ENCODE results near the gene ZNF280A.

The ZNF280A gene

DNA sequence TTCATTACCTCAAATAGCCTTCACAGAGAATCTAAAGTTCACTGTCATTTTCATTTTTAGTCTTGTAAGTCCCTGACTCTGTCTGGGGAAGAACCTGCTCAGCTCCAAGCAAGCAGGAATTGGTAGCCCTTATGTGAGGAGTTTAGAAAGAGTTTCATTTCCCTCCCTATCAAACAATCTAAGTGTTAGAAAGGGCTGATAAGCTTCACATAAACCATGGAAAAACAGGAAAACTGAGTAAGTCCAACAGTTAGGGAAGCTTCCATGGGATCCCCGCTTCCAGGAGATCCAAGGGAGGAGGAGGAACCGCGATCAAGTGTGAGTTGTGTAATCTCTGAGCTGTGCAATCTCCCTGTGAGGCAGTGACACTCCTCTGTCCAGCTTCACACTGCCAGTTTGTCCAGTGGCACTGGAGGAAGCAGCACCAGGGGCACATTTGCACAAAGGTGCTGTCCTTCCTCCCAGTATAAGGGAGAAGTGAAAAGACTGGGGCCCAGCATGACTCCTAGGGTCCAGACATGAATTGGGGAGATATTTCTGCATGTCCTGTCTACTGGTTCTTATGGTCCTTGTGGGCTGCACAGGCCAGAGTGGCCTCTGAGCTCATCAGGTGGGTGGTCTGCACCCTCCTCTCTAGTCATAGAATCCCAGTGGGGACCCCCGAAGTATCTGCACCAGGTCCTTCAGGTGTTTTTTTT, 34.7 kb upstream of the ZNF280A start:
- Histone ChIP-seq H3K4me2 (no peak overlapping the region), H3K27ac (no peak overlapping the region), H3K9ac (no peak overlapping the region), H4K20me1 (no peaks in the 10 kb centered on the region), H3K4me3 (no peak overlapping the region), H3K9me3 (peaks cover 9% of the 10 kb centered on the region), H3K36me3 (no peaks in the 10 kb centered on the region), H3K4me1 (peaks cover 16% of the 10 kb centered on the region), H3K27me3 (no peaks in the 10 kb centered on the region)
- TF ChIP-seq Cebpa-rat (IDR thresholded peaks at IDR 0.05), result no peak

DNA sequence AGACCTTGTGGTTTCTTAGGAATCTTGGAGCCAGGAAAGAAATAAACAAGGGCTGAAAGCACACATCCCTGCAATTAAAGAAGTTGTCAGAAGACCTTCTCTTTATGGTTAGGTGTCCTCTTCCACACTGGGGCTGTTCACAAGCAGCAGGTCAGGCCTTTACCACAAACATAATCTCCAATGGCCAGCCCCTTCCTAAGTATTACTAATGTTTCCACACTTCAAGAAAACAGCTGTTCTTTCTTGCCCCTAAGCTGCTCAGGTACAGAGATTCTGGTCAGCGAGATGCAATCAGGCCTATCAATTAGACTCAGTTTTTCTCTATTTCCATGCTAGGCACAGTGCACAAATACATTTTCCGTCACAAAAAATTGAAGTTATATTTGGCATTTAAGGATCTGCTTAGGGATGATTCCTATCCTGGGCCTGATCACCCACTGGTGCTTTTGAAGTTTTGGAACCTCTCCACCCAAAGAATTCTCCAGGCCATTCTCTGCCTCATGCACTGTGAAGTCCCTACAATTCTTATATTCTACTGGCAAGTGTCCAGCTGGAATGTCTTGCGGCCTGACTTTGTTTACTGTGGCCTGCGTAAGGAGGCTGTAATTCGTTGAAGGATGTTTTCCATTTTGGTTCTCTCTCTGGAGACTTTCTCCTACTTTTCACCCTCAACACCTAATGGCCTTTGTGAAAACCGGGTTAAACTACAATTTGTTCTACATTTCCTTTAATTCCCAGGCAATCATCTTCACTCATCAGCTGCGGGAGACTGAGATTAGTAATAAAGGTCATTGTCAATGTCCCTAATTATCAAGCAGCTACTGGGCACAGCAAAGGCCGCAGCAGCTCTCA, 33.9 kb upstream of the ZNF280A start:
- Histone ChIP-seq H3K4me1 (peaks cover 8% of the 10 kb centered on the region), H3K9ac (no peak overlapping the region), H3K27ac (no peak overlapping the region), H4K20me1 (no peaks in the 10 kb centered on the region), H3K9me3 (peaks cover 9% of the 10 kb centered on the region), H3K4me2 (no peak overlapping the region), H3K27me3 (no peaks in the 10 kb centered on the region), H3K36me3 (no peaks in the 10 kb centered on the region), H3K4me3 (no peak overlapping the region)
- no peak for TF ChIP-seq Cebpa-rat (IDR thresholded peaks at IDR 0.05)

GRCh38 chr22:22553141-22553540, 33.1 kb upstream of the ZNF280A start:
- Histone ChIP-seq H3K36me3 (no peaks in the 10 kb centered on the region), H3K4me1 (peaks cover 7% of the 10 kb centered on the region), H3K27me3 (no peaks in the 10 kb centered on the region), H3K4me3 (no peak overlapping the region), H3K9ac (no peak overlapping the region), H3K9me3 (peaks cover 9% of the 10 kb centered on the region), H3K27ac (no peak overlapping the region), H4K20me1 (no peaks in the 10 kb centered on the region), H3K4me2 (no peak overlapping the region)
- no peak for TF ChIP-seq Cebpa-rat (IDR thresholded peaks at IDR 0.05)

DNA sequence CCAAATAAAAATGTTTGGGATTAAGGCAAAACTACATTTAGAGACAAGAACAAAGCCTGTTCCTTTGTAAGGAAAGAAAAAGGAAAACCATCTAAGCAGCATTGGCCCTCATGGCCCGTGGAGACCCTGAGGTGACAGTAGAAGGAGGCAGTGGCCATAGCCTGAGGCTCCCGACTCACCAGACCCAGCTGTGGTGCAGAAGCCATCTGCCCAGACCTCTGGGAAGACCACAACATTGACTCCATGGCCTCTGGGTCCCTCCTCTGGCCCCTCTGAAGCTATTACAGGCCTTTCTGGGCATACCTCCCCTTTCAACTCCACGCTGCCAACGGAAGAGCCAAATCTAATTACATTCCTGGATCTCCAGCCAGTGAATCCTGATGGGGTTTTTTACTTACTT, 32.6 kb upstream of the ZNF280A start:
- no peak overlapping the region for H3K4me3 ChIP-seq
- no peak for TF ChIP-seq Cebpa-rat (IDR thresholded peaks at IDR 0.05)
- no peak overlapping the region for H3K9ac ChIP-seq
- H3K4me1 ChIP-seq, result peaks cover 12% of the 10 kb centered on the region
- no peak overlapping the region for H3K27ac ChIP-seq
- peaks cover 9% of the 10 kb centered on the region for H3K9me3 ChIP-seq
- H3K27me3 ChIP-seq, result no peaks in the 10 kb centered on the region
- no peak overlapping the region for H3K4me2 ChIP-seq
- H4K20me1 ChIP-seq, result no peaks in the 10 kb centered on the region
- H3K36me3 ChIP-seq, result no peaks in the 10 kb centered on the region

- H3K4me2 ChIP-seq, result no peak overlapping the region
- no peak overlapping the region for H3K9ac ChIP-seq
- no peaks in the 10 kb centered on the region for H3K9me3 ChIP-seq
- no peaks in the 10 kb centered on the region for H3K27me3 ChIP-seq
- H4K20me1 ChIP-seq, result no peaks in the 10 kb centered on the region
- H3K36me3 ChIP-seq, result no peaks in the 10 kb centered on the region
- no peak overlapping the region for H3K27ac ChIP-seq
- no peak overlapping the region for H3K4me3 ChIP-seq
- H3K4me1 ChIP-seq, result peaks cover 19% of the 10 kb centered on the region
- TF ChIP-seq Cebpa-rat (IDR thresholded peaks at IDR 0.05), result no peak
Measured at GRCh38 chr22:22550789-22551434, 30.8 kb upstream of the ZNF280A start.

GRCh38 chr22:22548910-22549309, 28.8 kb upstream of the ZNF280A start:
- Histone ChIP-seq H3K9ac (no peak overlapping the region), H3K9me3 (no peaks in the 10 kb centered on the region), H4K20me1 (no peaks in the 10 kb centered on the region), H3K36me3 (no peaks in the 10 kb centered on the region), H3K27me3 (no peaks in the 10 kb centered on the region), H3K27ac (no peak overlapping the region), H3K4me1 (peaks cover 19% of the 10 kb centered on the region), H3K4me3 (no peak overlapping the region), H3K4me2 (no peak overlapping the region)
- TF ChIP-seq Cebpa-rat (IDR thresholded peaks at IDR 0.05), result no peak

GRCh38 chr22:22548317-22548716, 28.2 kb upstream of the ZNF280A start:
- peak overlapping the region; percentile 34; the same call in 1 of the 2 replicates for H3K4me2 ChIP-seq
- H3K27me3 ChIP-seq, result no peaks in the 10 kb centered on the region
- no peak overlapping the region for H3K9ac ChIP-seq
- peaks cover 19% of the 10 kb centered on the region for H3K4me1 ChIP-seq
- no peaks in the 10 kb centered on the region for H3K36me3 ChIP-seq
- no peak overlapping the region for H3K27ac ChIP-seq
- H3K9me3 ChIP-seq, result no peaks in the 10 kb centered on the region
- H3K4me3 ChIP-seq, result no peak overlapping the region
- no peaks in the 10 kb centered on the region for H4K20me1 ChIP-seq
- no peak for TF ChIP-seq Cebpa-rat (IDR thresholded peaks at IDR 0.05)

DNA sequence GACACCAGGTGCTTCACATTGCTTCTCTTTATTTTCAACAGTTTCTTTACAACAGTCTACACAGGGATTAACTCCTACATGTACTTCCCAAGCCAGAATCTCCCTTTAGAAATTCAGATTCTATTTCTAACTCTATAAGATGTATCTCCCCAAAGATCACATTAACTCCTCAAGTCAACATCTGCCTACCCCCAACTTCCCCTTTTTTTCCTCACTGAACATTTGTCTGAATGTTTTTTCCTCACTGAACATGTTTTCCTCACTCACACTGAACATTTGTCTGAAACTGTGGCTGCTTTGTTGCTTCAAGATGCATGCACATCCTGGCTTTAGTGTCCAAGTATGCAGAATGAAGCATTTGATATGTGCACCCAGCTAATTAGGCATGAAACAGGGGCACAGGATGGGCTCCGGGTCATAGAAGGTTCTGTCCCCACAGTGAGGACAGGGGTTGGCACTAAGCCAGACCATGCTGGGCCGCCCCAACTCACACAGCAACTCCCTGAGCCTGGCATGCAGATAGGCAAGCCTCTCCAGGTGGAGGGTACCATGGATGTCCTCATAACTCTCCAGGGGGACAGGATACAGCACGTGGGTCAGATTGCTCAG, 27.7 kb upstream of the ZNF280A start:
- Histone ChIP-seq H3K4me2 (peak overlapping the region; percentile 34), H3K9ac (no peak overlapping the region), H3K27me3 (no peaks in the 10 kb centered on the region), H3K27ac (no peak overlapping the region), H3K4me3 (no peak overlapping the region), H4K20me1 (no peaks in the 10 kb centered on the region), H3K36me3 (no peaks in the 10 kb centered on the region), H3K4me1 (peaks cover 19% of the 10 kb centered on the region), H3K9me3 (no peaks in the 10 kb centered on the region)
- TF ChIP-seq Cebpa-rat (IDR thresholded peaks at IDR 0.05), result no peak

DNA sequence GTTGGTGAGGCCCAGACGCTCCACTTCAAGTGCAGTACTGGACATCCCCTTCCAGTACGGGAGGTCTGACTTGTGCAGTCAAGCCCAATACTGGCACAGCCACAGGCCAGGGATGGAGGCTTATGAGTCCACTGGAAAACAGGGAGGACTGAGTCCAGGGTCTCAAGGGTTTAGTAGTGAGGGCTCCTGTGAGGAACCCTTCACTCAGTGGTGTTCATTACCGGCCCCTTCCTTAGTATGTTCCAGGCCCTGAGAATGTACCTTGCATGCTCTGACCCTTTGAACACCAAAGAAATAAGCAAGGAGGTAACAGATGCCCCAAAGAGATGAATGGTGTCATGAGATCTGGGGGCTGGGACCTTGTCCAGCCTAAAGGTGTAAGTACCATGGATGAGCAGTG, 27.2 kb upstream of the ZNF280A start:
- Histone ChIP-seq H3K9me3 (no peaks in the 10 kb centered on the region), H4K20me1 (no peaks in the 10 kb centered on the region), H3K4me1 (peaks cover 15% of the 10 kb centered on the region), H3K36me3 (no peaks in the 10 kb centered on the region), H3K27me3 (no peaks in the 10 kb centered on the region), H3K4me3 (no peak overlapping the region), H3K4me2 (peak overlapping the region; percentile 34; the same call in 1 of the 2 replicates), H3K9ac (no peak overlapping the region), H3K27ac (no peak overlapping the region)
- no peak for TF ChIP-seq Cebpa-rat (IDR thresholded peaks at IDR 0.05)
